ENCODE measurements around the gene SRGAP3.

Gene SRGAP3

GRCh38 chr3:8984081-8984480 is 265.4 kb downstream of the SRGAP3 start:
- no peak for DNase-seq

- DNase-seq: no peak
Measured at GRCh38 chr3:8983591-8983990, 265.9 kb downstream of the SRGAP3 start.

- no peak for DNase-seq
Measured at GRCh38 chr3:8983026-8983425, 266.4 kb downstream of the SRGAP3 start.

GRCh38 chr3:8982509-8982908 is 266.9 kb downstream of the SRGAP3 start:
- no peak for DNase-seq

- no peak for DNase-seq
Measured at GRCh38 chr3:8981700-8982099, 267.7 kb downstream of the SRGAP3 start.

- no peak for DNase-seq
Measured at GRCh38 chr3:8981296-8981695, 268.1 kb downstream of the SRGAP3 start.

- DNase-seq: no peak
Measured at GRCh38 chr3:8980756-8981257, 268.6 kb downstream of the SRGAP3 start.

- DNase-seq: no peak
Measured at GRCh38 chr3:8979262-8979661, 270.2 kb downstream of the SRGAP3 start.

GRCh38 chr3:8978551-8978950 is 270.9 kb downstream of the SRGAP3 start:
- DNase-seq: no peak

- DNase-seq: no peak
Measured at GRCh38 chr3:8976540-8977182, 272.8 kb downstream of the SRGAP3 start.

- DNase-seq: no peak
Measured at GRCh38 chr3:8975081-8976020, 274.1 kb downstream of the SRGAP3 start.

- DNase-seq: no peak
Measured at GRCh38 chr3:8974458-8974857, 275.0 kb downstream of the SRGAP3 start.

- DNase-seq: no peak
Measured at GRCh38 chr3:8972639-8973038, 276.8 kb downstream of the SRGAP3 start.

- DNase-seq: peak; percentile 54
Measured at GRCh38 chr3:8970971-8971589, 278.4 kb downstream of the SRGAP3 start.

GRCh38 chr3:8969241-8969640 is 280.2 kb downstream of the SRGAP3 start:
- DNase-seq: no peak

- no peak for DNase-seq
Measured at GRCh38 chr3:8968375-8968882, 281.0 kb downstream of the SRGAP3 start.

- no peak for DNase-seq
Measured at GRCh38 chr3:8967553-8967952, 281.9 kb downstream of the SRGAP3 start.

GRCh38 chr3:8966820-8967348 is 282.6 kb downstream of the SRGAP3 start:
- no peak for DNase-seq

- DNase-seq: no peak
Measured at GRCh38 chr3:8966150-8966819, 283.2 kb downstream of the SRGAP3 start.

GRCh38 chr3:8964436-8965370 is 284.7 kb downstream of the SRGAP3 start:
- DNase-seq: no peak
